Measurements from ENCODE around the gene RAB30.
"Not testable (repeated sequence)": the region's sequence is repeated elsewhere in the genome, so short reads cannot be mapped to it uniquely, and the experiment has no call there.

RAB30 gene

GRCh38 chr11:82979824-82980223 is 91.9 kb downstream of the RAB30 start:
- no peak for DNase-seq

DNA sequence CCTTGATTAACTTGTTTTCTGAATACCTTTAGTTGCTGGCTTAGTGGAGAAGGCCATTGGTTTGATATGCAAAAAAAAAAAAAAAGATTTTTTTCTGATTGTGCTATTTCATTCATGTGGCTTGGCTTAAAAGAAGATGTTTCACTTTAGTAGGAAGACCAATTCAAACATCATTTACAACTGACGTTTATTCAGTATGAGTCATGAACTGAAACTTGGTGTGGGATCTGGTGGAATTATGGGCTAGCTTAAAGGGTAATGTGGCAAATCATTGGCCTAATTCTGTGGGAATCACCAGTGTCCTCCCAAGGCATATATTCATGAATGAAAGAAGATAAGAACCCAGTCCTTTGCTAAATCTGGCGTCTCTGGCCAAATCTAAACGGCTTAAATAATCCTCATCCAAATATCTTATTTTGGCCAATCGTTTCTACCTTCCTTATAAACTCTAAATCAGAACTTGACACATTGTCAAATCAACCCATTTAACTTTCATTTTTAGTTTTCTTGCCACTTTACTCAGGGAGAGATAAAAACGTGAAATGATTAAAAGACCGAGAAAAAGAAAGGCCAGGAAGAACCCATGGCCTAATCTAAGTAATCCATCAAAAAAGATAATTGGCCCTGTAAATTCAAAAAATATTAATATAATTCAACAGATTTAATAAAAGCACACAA is 93.1 kb downstream of the RAB30 start:
- DNase-seq, result peak; percentile 34

DNA sequence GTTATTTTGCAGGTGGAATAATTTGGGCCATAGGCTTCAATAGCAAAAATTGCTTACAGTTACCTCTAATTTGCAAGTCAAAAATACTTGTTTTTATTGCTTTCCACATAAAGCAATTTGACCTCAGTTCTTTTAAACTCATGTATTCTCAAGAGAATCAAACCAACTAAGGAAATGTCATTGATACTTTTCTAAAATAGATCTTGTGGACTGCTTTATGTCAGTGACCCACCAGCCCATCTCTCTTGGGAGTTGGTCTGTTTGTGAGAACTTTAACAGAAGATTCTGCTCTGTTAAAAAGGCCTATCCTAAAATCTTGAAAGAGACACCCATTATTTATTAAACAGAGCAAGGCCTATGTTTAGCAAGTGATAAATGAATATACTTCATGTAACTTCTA is 94.9 kb downstream of the RAB30 start:
- no peak for DNase-seq

GRCh38 chr11:82975882-82976281 is 95.8 kb downstream of the RAB30 start:
- DNase-seq, result no peak

DNA sequence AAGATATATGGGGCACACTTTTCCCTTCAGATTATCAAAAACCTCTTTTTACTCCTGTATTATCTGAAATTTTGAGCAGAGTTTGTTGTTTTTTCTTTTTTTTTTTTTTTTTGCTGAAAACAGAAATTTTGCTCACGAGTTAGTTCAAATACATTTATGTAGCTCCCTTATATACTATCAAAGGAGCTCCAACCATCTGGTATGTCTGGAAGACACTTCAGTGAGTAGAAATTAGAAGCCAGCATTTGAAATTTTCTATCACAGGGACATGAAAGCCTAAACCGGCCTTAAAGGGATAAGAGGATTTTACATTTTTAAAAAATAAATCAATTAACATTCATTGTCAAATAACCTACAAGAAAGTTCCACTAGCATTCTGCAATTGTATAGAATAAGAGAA is 96.8 kb downstream of the RAB30 start:
- no peak for DNase-seq

GRCh38 chr11:82974135-82974534 is 97.6 kb downstream of the RAB30 start:
- no peak for DNase-seq

- DNase-seq, result no peak
Measured at GRCh38 chr11:82972103-82972502, 99.6 kb downstream of the RAB30 start.

GRCh38 chr11:82971519-82971946 is 100.2 kb downstream of the RAB30 start:
- peak; percentile 45 for DNase-seq

GRCh38 chr11:82970507-82971083 is 101.1 kb downstream of the RAB30 start:
- DNase-seq, result not testable (repeated sequence)

DNA sequence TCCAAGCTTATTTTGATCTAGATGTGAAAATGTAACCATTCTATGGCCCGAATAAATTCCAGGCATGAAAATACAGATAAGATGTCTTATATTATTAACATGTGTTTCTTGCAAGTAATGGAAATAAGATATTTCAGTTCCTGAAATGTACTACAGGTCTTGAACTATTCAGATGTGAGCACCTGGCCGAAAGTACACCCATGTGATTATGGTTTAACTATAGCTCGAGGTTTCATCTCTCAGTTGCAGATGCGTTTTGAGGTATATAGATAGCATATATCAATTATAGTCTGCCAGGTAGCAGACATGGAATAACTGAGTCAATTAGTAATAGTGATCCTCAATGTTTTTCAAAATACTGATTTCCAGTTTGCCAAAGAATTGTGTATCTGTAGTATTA is 101.9 kb downstream of the RAB30 start:
- no peak for DNase-seq

- no peak for DNase-seq
Measured at GRCh38 chr11:82967381-82967780, 104.3 kb downstream of the RAB30 start.

- DNase-seq, result not testable (repeated sequence)
Measured at GRCh38 chr11:82962021-82962420, 109.7 kb downstream of the RAB30 start.

DNA sequence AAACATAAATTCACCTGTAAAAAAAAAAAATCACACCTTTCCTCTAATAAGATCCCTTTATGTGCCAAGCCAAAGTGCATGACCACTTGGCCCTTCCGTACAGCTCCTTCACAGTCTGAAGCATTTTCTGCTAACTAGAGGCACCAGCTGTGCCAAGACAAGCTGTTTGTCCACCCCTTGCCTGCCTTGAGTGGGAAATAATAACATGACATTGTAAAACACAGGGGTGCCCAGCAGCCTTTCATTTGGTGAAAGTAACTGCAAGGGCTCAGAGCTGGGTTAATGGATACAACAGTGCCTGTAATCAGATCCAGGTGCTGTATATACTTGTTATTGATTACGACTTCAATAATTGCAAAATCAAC is 110.9 kb downstream of the RAB30 start:
- DNase-seq, result no peak

GRCh38 chr11:82959987-82960778 is 111.5 kb downstream of the RAB30 start:
- DNase-seq, result peak; percentile 84

DNA sequence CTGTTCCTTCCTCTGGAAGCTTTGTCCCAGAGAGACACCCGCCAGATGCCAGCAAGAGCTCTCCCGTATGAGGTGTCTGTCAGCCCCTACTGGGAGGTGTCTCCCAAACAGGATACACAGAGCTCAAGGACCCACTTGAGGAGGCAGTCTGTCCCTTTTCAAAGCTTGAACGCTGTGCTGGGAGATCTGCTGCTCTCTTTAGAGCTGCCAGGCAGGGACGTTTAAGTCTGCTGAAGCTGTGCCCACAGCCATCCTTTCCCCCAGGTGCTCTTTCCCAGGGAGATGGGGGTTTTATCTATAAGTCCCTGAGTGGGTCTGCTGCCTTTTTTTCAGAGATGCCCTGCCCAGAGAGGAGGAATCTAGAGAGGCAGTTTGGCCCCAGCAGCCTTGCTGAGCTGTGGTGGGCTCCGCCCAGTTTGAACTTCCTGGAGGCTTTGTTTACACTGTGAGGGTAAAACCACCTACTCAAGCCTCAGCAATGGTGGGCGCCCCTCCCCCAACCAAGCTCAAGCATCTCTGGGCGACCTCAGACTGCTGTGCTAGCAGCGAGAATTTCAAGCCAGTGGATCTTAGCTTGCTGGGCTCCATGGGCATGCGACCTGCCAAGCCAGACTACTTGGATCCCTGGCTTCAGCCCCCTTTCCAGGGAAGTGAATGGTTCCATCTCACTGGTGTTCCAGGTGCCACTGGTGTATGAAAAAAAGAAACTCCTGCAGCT is 115.8 kb downstream of the RAB30 start:
- peak; percentile 84 for DNase-seq

DNA sequence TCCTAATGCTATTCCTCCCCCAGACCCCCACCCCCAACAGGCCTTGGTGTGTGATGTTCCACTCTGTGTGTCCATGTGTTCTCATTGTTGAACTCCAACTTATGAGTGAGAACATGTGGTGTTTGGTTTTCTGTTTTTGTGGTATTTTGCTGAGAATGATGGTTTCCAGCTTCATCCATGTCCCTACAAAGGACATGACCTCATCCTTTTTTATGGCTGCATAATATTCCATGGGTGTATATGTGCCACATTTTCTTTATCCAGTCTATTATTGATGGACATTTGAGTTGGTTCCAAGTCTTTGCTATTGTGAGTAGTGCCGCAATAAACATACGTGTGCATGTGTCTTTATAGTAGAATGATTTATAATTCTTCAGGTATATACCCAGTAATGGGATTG is 121.2 kb downstream of the RAB30 start:
- not testable (repeated sequence) for DNase-seq

GRCh38 chr11:82949352-82949751 is 122.3 kb downstream of the RAB30 start:
- DNase-seq, result no peak

GRCh38 chr11:82945682-82946081 is 126.0 kb downstream of the RAB30 start:
- no peak for DNase-seq

GRCh38 chr11:82945041-82945440 is 126.7 kb downstream of the RAB30 start:
- DNase-seq, result not testable (repeated sequence)

GRCh38 chr11:82944198-82944597 is 127.5 kb downstream of the RAB30 start:
- no peak for DNase-seq

- not testable (repeated sequence) for DNase-seq
Measured at GRCh38 chr11:82943430-82943829, 128.3 kb downstream of the RAB30 start.

GRCh38 chr11:82942376-82942775 is 129.3 kb downstream of the RAB30 start:
- DNase-seq, result no peak

GRCh38 chr11:82939456-82939855 is 132.2 kb downstream of the RAB30 start:
- no peak for DNase-seq

Measured in CD4-positive, alpha-beta T cell treated with Interleukin-4 for 4 hours (primary cell).